GM23338 (cell line): ENCODE data around the gene CACNG7. TPM values are rescaled to one million over a fixed set of nuclear protein-coding genes. Genes with fewer than 3 reads are reported as not detected.

Experiments used
- ATAC-seq: fragments of 200-7000 bp; cut with Tn5 transposase; 3 replicates; pipeline ENCODE4 v1.9.1; 2020
- DNase-seq: peaks from one replicate; pipeline ENCODE4 v3.0.0-alpha.2; 2015; ENCODE audit warnings: low spot score
- H2AFZ ChIP-seq: fragments of 200-600 bp; sonication (generic); 2 replicates; pipeline ENCODE4 v1.8.0; 2016; ENCODE audit warnings: antibody characterized with exemption, mild to moderate bottlenecking, moderate library complexity
- H3F3A ChIP-seq: fragments of 200-600 bp; sonication (generic); replicated peaks from 2 replicates; pipeline ENCODE4 v1.8.0; 2017; ENCODE audit warnings: antibody characterized with exemption, mixed run types, low read depth
- H3K27ac ChIP-seq: fragments of 200-600 bp; sonication (generic); 2 replicates; pipeline ENCODE4 v1.6.1; 2016; ENCODE audit warnings: low read depth
- H3K27me3 ChIP-seq: fragments of 200-600 bp; sonication (generic); 2 replicates; pipeline ENCODE4 v1.8.0; 2016; ENCODE audit warnings: mild to moderate bottlenecking, mixed run types, moderate library complexity; ENCODE audit not compliant: insufficient read depth
- H3K36me3 ChIP-seq: fragments of 200-600 bp; sonication (generic); 2 replicates; pipeline ENCODE4 v1.8.0; 2016; ENCODE audit warnings: mild to moderate bottlenecking; ENCODE audit not compliant: insufficient read depth
- H3K4me1 ChIP-seq: fragments of 200-600 bp; sonication (generic); 2 replicates; pipeline ENCODE4 v1.8.0; 2016; ENCODE audit warnings: mild to moderate bottlenecking, moderate library complexity; ENCODE audit not compliant: insufficient read depth
- H3K4me2 ChIP-seq: fragments of 200-600 bp; sonication (generic); 2 replicates; pipeline ENCODE4 v1.7.1; 2017; ENCODE audit warnings: mixed run types
- H3K4me3 ChIP-seq: fragments of 200-600 bp; sonication (generic); 2 replicates; pipeline ENCODE4 v1.6.1; 2016; ENCODE audit warnings: mixed run types
- H3K79me2 ChIP-seq: fragments of 200-600 bp; sonication (generic); replicated peaks from 2 replicates; pipeline ENCODE4 v1.8.0; 2017; ENCODE audit warnings: mild to moderate bottlenecking; ENCODE audit not compliant: insufficient read depth
- H3K9me2 ChIP-seq: fragments of 200-600 bp; sonication (generic); 2 replicates; pipeline ENCODE4 v1.8.0; 2017; ENCODE audit not compliant: insufficient read depth
- H4K20me1 ChIP-seq: fragments of 200-600 bp; sonication (generic); replicated peaks from 2 replicates; pipeline ENCODE4 v1.8.0; 2017; ENCODE audit warnings: mild to moderate bottlenecking; ENCODE audit not compliant: insufficient read depth
- H3K27ac Mint-ChIP-seq: 2 replicates; pipeline ENCODE4 v1.8.0; 2020; ENCODE audit warnings: inconsistent platforms, mild to moderate bottlenecking, moderate library complexity, mixed read lengths
- H3K27me3 Mint-ChIP-seq: 3 replicates; pipeline ENCODE4 v1.8.0; 2022; ENCODE audit warnings: low read depth, mild to moderate bottlenecking, moderate library complexity, mixed read lengths, inconsistent platforms; ENCODE audit not compliant: insufficient read depth, poor library complexity
- H3K36me3 Mint-ChIP-seq: 3 replicates; pipeline ENCODE4 v1.8.0; 2021; ENCODE audit warnings: low read depth, mild to moderate bottlenecking, inconsistent platforms, moderate library complexity, mixed read lengths
- H3K4me1 Mint-ChIP-seq: 3 replicates; pipeline ENCODE4 v1.8.0; 2020; ENCODE audit warnings: mild to moderate bottlenecking, inconsistent platforms, mixed read lengths
- H3K4me3 Mint-ChIP-seq: 3 replicates; pipeline ENCODE4 v1.8.0; 2021; ENCODE audit warnings: moderate library complexity, mild to moderate bottlenecking, inconsistent platforms, mixed read lengths
- H3K9me3 Mint-ChIP-seq: 3 replicates; pipeline ENCODE4 v1.8.0; 2020; ENCODE audit warnings: moderate library complexity, mild to moderate bottlenecking, inconsistent platforms, mixed read lengths
- CREB1 ChIP-seq: fragments of 250-450 bp; sonication (Bioruptor Pico); IDR thresholded peaks from 2 replicates; pipeline ENCODE4 v1.5.0; 2020; ENCODE audit warnings: low read depth, mild to moderate bottlenecking, moderate library complexity
- CTCF ChIP-seq, 2 experiments: fragments of 200-600 bp in 1 of 2; sonication (generic) in 1 of 2; conservative IDR thresholded peaks; 2 replicates each; pipeline versions ENCODE4 v1.5.1 to v1.6.1; 2016 to 2017; ENCODE audit warnings: antibody characterized with exemption in 2 of 2, low read depth in 2 of 2, mild to moderate bottlenecking in 2 of 2, moderate library complexity in 1 of 2
- ETS1 ChIP-seq: IDR thresholded peaks from 2 replicates; pipeline ENCODE4 v1.6.1; 2016; ENCODE audit warnings: antibody characterized with exemption
- EZH2 ChIP-seq: fragments of 200-600 bp; sonication (generic); IDR thresholded peaks from one replicate; pipeline ENCODE4 v1.8.0; 2017; ENCODE audit warnings: antibody characterized with exemption, mild to moderate bottlenecking, low read depth; ENCODE audit not compliant: unreplicated experiment
- EZH2phosphoT487 ChIP-seq: fragments of 200-600 bp; sonication (generic); IDR thresholded peaks from one replicate; pipeline ENCODE4 v1.8.1; 2018; ENCODE audit warnings: antibody characterized with exemption; ENCODE audit not compliant: unreplicated experiment
- JUNB ChIP-seq: IDR thresholded peaks from one replicate; pipeline ENCODE4 v1.6.1; 2016; ENCODE audit warnings: antibody characterized with exemption; ENCODE audit not compliant: unreplicated experiment
- NANOG ChIP-seq: IDR thresholded peaks from 2 replicates; pipeline ENCODE4 v1.6.1; 2016; ENCODE audit warnings: antibody characterized with exemption, borderline replicate concordance
- POLR2AphosphoS5 ChIP-seq: IDR thresholded peaks from 2 replicates; pipeline ENCODE4 v1.6.1; 2016; ENCODE audit warnings: antibody characterized with exemption, low read depth
- REST ChIP-seq: IDR thresholded peaks from one replicate; pipeline ENCODE4 v1.6.1; 2018; ENCODE audit warnings: antibody characterized with exemption; ENCODE audit not compliant: unreplicated experiment
- STAT1 ChIP-seq: IDR thresholded peaks from one replicate; pipeline ENCODE4 v1.6.1; 2016; ENCODE audit warnings: antibody characterized with exemption; ENCODE audit not compliant: unreplicated experiment
- ZNF114 ChIP-seq: fragments of 250-450 bp; sonication (Bioruptor Pico); IDR thresholded peaks from 2 replicates; pipeline ENCODE4 v1.5.0; 2020; ENCODE audit warnings: mild to moderate bottlenecking, moderate library complexity
- ZNF331 ChIP-seq: fragments of 250-450 bp; sonication (Bioruptor Pico); IDR thresholded peaks from 2 replicates; pipeline ENCODE4 v1.5.0; 2020; ENCODE audit warnings: low read depth, mild to moderate bottlenecking, moderate library complexity
- ZNF462 ChIP-seq: fragments of 250-450 bp; sonication (Bioruptor Pico); IDR thresholded peaks from 2 replicates; pipeline ENCODE4 v1.5.0; 2020; ENCODE audit warnings: mild to moderate bottlenecking, moderate library complexity
- polyA plus RNA-seq: library from polyadenylated mRNA; unstranded; fragments of >200 nt; fragmentation: Nextera tagmentation; extraction: Ambion mirVana; gene quantifications from 2 replicates; pipeline ENCODE4 v1.2.1, GENCODE V29; 2016
- total RNA-seq: library from RNA; depleted of rRNA; stranded (reverse); fragments of >200 nt; shearing (Covaris generic); gene quantifications from 2 replicates; pipeline ENCODE4 v1.2.3, GENCODE V29; 2014

Gene CACNG7
- total and polyA plus RNA-seq, 2 experiments from 2014 or later: 9.8 to 15.6 TPM

GRCh38 chr19:53951947-53952346 is 42.9 kb downstream of the CACNG7 start:
- peaks cover 31% of the 10 kb centered on the region for H3K4me1 ChIP-seq
- no peak overlapping the region for H3K27ac Mint-ChIP-seq

More at GRCh38 chr19:53951947-53952346, 42.9 kb downstream of the CACNG7 start:
- Mint-ChIP-seq H3K9me3 (no peaks in the 10 kb centered on the region; the same call in 2 of the 3 replicates), H3K36me3 (peaks cover 3% of the 10 kb centered on the region; the same call in 2 of the 3 replicates), H3K27me3 (peaks cover 12% of the 10 kb centered on the region), H3K4me1 (peaks cover 37% of the 10 kb centered on the region), H3K4me3 (no peak overlapping the region)
- DNase-seq (no peak), ATAC-seq (no peak)
- H4K20me1 ChIP-seq: no peaks in the 10 kb centered on the region
- no peak overlapping the region for H3K27ac ChIP-seq
- no peaks in the 10 kb centered on the region for H3K36me3 ChIP-seq
- no peak for TF ChIP-seq ETS1
- TF ChIP-seq EZH2: no peak
- TF ChIP-seq REST: no peak
- no peak for TF ChIP-seq STAT1
- no peak for TF ChIP-seq ZNF331 (CRISPR knock-in tag)
- TF ChIP-seq CTCF (conservative IDR thresholded peaks at IDR 0.05; ENCODE audit: low read depth in 2 of 2): no peak
- TF ChIP-seq POLR2AphosphoS5: no peak
- no peak for TF ChIP-seq EZH2phosphoT487
- no peak for TF ChIP-seq ZNF114 (CRISPR knock-in tag)
- no peak for TF ChIP-seq ZNF462
- no peak for TF ChIP-seq CREB1 (CRISPR knock-in tag)
- no peak for TF ChIP-seq JUNB
- TF ChIP-seq NANOG: no peak
- H3K4me3 ChIP-seq: no peak overlapping the region
- no peak overlapping the region for H2AFZ ChIP-seq
- H3K9me2 ChIP-seq: no peaks in the 10 kb centered on the region; the same call in 1 of the 2 replicates
- no peak overlapping the region for H3K4me2 ChIP-seq
- H3K27me3 ChIP-seq: no peaks in the 10 kb centered on the region; the same call in 1 of the 2 replicates
- H3K79me2 ChIP-seq: no peaks in the 10 kb centered on the region
- peaks cover 7% of the 10 kb centered on the region; the same call in 1 of the 2 replicates for H3F3A ChIP-seq
